ENCODE results near the gene VN1R5. TPM values are rescaled to one million over a fixed set of nuclear protein-coding genes. Genes with fewer than 3 reads are reported as not detected.

The VN1R5 gene
- polyA plus RNA-seq, 10 donors, result 0.16 TPM; not detected in 9

- DNase-seq, result no peak
Measured at GRCh38 chr1:247299723-247300381, 44.0 kb downstream of the VN1R5 start.

GRCh38 chr1:247300491-247301175 lies 44.8 kb downstream of the VN1R5 start:
- DNase-seq, result no peak

GRCh38 chr1:247301176-247301540 lies 45.3 kb downstream of the VN1R5 start:
- DNase-seq, result no peak

- no peak for DNase-seq
Measured at GRCh38 chr1:247303216-247303615, 47.3 kb downstream of the VN1R5 start.

- no peak for DNase-seq
Measured at GRCh38 chr1:247304031-247304430, 48.2 kb downstream of the VN1R5 start.

Other genes starting within 250 kb of the VN1R5 start
- 1 to 10 TPM in 6 of 10 donors, under 1 TPM in 4; 0.94 to 3.0 (median 1.1) TPM for gene ZNF695, start 248.0 kb upstream of the VN1R5 start, polyA plus RNA-seq (ENCODE audit: insufficient read length in 10 of 10)
- 1 to 10 TPM; 2.3 to 3.5 (median 2.9) TPM for gene ZNF670, start 177.3 kb upstream of the VN1R5 start, polyA plus RNA-seq (ENCODE audit: insufficient read length in 10 of 10)
- gene ZNF669, start 151.7 kb upstream of the VN1R5 start, polyA plus RNA-seq (ENCODE audit: insufficient read length in 10 of 10), result 1 to 10 TPM; 4.8 to 9.3 (median 6.5) TPM
- gene ZNF124, start 84.1 kb upstream of the VN1R5 start, polyA plus RNA-seq (ENCODE audit: insufficient read length in 10 of 10), result 1 to 10 TPM; 3.4 to 9.0 (median 6.3) TPM
- gene ZNF496, start 75.8 kb downstream of the VN1R5 start, polyA plus RNA-seq (ENCODE audit: insufficient read length in 10 of 10), result 10 to 100 TPM; 22.7 to 30.9 (median 27.4) TPM
- gene NLRP3, start 160.1 kb downstream of the VN1R5 start, polyA plus RNA-seq (ENCODE audit: insufficient read length in 10 of 10), result 1 to 10 TPM in 9 of 10 donors, under 1 TPM in 1; 0.92 to 1.9 (median 1.1) TPM
- gene OR2B11, start 202.0 kb downstream of the VN1R5 start, polyA plus RNA-seq (ENCODE audit: insufficient read length in 10 of 10), result under 1 TPM in 7 of 10 donors, not detected in 3; 0.03 to 0.10 (median 0.05) TPM

Data from muscle of back (tissue), 11 donors.